HEK293 (cell line): ENCODE results near the gene SDC1.

ENCODE experiments used
- ZNF302 ChIP-seq: fragments of 450-650 bp; formaldehyde crosslinking; IDR thresholded peaks from 2 replicates; pipeline ENCODE4 v1.5.1; 2016; ENCODE audit warnings: missing biosample characterization, missing genetic modification characterization, low read depth
- ZNF544 ChIP-seq: fragments of 450-650 bp; formaldehyde crosslinking; IDR thresholded peaks from 2 replicates; pipeline ENCODE4 v1.5.0; 2017; ENCODE audit warnings: missing biosample characterization, missing genetic modification characterization
- ZNF747 ChIP-seq: fragments of 450-650 bp; formaldehyde crosslinking; IDR thresholded peaks from 2 replicates; pipeline ENCODE4 v1.5.1; 2016; ENCODE audit warnings: missing biosample characterization, missing genetic modification characterization
- TF ChIP-seq, protein P1 (sequence below): fragments of 450-650 bp; formaldehyde crosslinking; IDR thresholded peaks from 2 replicates; pipeline ENCODE4 v1.5.1; 2016; ENCODE audit warnings: missing biosample characterization, missing genetic modification characterization

DNA sequence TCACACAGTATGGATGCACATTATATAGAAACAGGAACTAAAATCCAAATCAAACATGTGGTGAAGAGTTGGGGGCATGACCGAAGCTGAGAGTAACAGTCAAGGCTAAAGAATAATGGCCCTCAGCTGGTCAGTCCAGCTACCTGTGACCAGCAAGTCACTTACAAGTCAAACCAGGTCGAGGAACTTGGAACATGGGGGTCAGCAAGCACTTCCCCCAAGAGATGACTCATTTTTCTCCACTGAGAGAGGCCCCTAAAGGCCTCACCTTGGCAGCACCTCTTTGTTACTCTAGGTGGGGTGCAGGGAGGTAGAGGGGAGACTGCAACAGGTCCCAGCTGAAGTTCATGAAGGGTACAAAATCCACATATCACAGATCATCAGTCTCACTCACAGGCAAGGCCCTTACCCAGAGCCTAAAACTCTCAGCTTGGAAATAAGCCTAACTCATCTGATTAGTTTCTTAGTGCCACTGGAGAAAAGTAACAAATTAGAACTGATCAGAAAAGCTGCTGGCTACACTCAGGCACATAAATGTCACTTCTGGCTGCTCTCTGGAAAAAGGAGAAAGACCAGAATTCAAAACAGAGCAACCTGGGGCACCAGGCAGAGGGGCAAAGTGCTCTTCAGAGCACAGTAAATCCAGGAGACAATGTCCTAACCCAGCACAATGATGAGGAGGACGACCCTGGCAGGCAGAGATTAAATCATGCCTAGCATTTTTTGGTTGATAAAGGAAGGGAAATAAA, 4.0 kb downstream of the SDC1 start:
- no peak for TF ChIP-seq ZNF747 (tag by site-specific recombination)
- no peak for TF ChIP-seq ZNF302
- TF ChIP-seq ZNF544 (tag by site-specific recombination), result no peak
- TF ChIP-seq, protein P1, sequence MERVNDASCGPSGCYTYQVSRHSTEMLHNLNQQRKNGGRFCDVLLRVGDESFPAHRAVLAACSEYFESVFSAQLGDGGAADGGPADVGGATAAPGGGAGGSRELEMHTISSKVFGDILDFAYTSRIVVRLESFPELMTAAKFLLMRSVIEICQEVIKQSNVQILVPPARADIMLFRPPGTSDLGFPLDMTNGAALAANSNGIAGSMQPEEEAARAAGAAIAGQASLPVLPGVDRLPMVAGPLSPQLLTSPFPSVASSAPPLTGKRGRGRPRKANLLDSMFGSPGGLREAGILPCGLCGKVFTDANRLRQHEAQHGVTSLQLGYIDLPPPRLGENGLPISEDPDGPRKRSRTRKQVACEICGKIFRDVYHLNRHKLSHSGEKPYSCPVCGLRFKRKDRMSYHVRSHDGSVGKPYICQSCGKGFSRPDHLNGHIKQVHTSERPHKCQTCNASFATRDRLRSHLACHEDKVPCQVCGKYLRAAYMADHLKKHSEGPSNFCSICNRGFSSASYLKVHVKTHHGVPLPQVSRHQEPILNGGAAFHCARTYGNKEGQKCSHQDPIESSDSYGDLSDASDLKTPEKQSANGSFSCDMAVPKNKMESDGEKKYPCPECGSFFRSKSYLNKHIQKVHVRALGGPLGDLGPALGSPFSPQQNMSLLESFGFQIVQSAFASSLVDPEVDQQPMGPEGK (tag by site-specific recombination), result no peak
